A673 (cell line): ENCODE measurements around the gene PIK3AP1.

Experiments used
- CTCF ChIP-seq: fragments of 300-800, 200-600 bp; sonication (generic); conservative IDR thresholded peaks from 2 replicates; pipeline ENCODE4 v1.5.1; 2017; ENCODE audit warnings: low read depth, mild to moderate bottlenecking, antibody characterized with exemption, low read length, moderate library complexity, mixed read lengths
- EZH2 ChIP-seq: fragments of 200-600 bp; sonication (generic); IDR thresholded peaks from 2 replicates; pipeline ENCODE4 v1.6.1; 2017; ENCODE audit warnings: borderline replicate concordance, low read depth, mild to moderate bottlenecking, mixed read lengths, antibody characterized with exemption, low read length; ENCODE audit not compliant: poor library complexity, severe bottlenecking

GRCh38 chr10:96661632-96662031, 58.7 kb downstream of the PIK3AP1 start:
- no peak for TF ChIP-seq CTCF
- TF ChIP-seq EZH2, result no peak
